Measurements from ENCODE around the gene ATP9A. TPM values are rescaled to one million over a fixed set of nuclear protein-coding genes. Genes with fewer than 3 reads are reported as not detected.

Gene ATP9A
- total RNA-seq, 6 experiments from 2014 or later, result 10.5 to 17.4 (median 13.0) TPM

DNA sequence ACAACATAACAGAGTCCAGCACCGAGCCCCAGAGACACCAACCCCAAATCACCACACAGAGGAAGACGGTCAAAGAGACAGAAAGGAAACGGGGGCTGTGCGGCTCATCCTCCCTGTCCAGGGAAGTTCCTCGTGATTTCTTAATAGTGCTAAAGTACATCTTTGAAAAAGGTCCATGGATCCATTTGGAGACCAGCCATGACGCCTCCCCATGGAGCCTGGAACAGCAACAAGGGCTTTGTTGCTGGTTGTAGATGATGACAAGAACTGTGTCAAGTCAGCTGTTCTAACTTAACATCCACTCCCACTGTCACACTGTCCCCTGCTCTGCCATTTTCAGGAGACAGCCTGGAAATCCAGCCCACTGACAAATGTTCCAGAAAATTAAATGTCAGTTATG lies 99.7 kb downstream of the ATP9A start:
- WGBS (ENCODE audit: insufficient coverage, low coverage, low lambda C conversion rate, missing lambda C conversion rate), result 69% methylated on average over 5 of the region's 6 CpGs

DNA sequence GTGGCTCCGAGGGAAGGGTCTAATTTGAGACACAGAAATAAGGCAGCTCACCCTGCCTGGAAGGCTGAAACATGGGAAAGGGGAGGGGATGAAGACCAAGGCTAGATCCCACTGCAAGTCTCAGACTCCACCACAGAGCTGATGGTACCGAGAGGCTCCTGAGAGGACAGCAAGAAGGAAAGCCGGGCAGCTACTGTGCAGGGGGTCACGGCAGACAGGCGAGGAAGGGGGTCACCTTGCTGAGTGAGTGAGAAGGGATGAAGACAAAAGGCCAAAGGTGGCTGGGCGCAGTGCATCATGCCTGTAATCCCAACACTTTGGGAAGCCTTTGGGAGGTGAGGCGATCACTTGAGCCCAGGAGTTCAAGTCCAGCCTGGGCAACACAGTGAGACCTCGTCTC lies 100.7 kb downstream of the ATP9A start:
- Histone ChIP-seq H3K36me3 (peaks cover 0 to 4% (median 0%) of the 10 kb centered on the region in 4 donors), H3K27me3 (no peaks in the 10 kb centered on the region), H3K4me3 (no peak overlapping the region), H3K27ac (no peak overlapping the region), H3K9me3 (no peaks in the 10 kb centered on the region), H3K4me1 (no peaks in the 10 kb centered on the region)
- DNase-seq, result no peak
- TF ChIP-seq POLR2A (IDR thresholded peaks at IDR 0.05), result no peak
- TF ChIP-seq CTCF (IDR thresholded peaks at IDR 0.05), result no peak
- 80% methylated on average over 4 of the region's 8 CpGs for WGBS (ENCODE audit: insufficient coverage, low coverage, low lambda C conversion rate, missing lambda C conversion rate)
- intact Hi-C loops (cut with DNase I), result no loop called here
- no peak for ATAC-seq

More for the DNA sequence above, 99.7 kb downstream of the ATP9A start:
- Histone ChIP-seq H3K27me3 (no peaks in the 10 kb centered on the region), H3K4me3 (no peak overlapping the region), H3K27ac (no peak overlapping the region), H3K4me1 (no peaks in the 10 kb centered on the region), H3K36me3 (peaks cover 0 to 4% (median 0%) of the 10 kb centered on the region in 4 donors), H3K9me3 (no peaks in the 10 kb centered on the region)
- peak; percentile 46 to 88 (median 76) for ATAC-seq
- peak in 2 of 3 donors; percentile 29 to 66 for DNase-seq
- TF ChIP-seq POLR2A (IDR thresholded peaks at IDR 0.05) (no peak), CTCF (IDR thresholded peaks at IDR 0.05) (no peak)
- intact Hi-C loops (cut with DNase I), result no loop called here

- no peak overlapping the region for H3K4me3 ChIP-seq
- DNase-seq, result no peak
- no peak for TF ChIP-seq POLR2A (IDR thresholded peaks at IDR 0.05)
- no peak for TF ChIP-seq CTCF (IDR thresholded peaks at IDR 0.05)
- no peak overlapping the region for H3K27ac ChIP-seq
- intact Hi-C loops (cut with DNase I), result no loop called here
- H3K4me1 ChIP-seq, result no peaks in the 10 kb centered on the region
- WGBS (ENCODE audit: insufficient coverage, low coverage, low lambda C conversion rate, missing lambda C conversion rate), result 79% methylated on average over 7 of the region's 8 CpGs
- H3K27me3 ChIP-seq, result no peaks in the 10 kb centered on the region
- no peak for ATAC-seq
- peaks cover 0 to 4% (median 0%) of the 10 kb centered on the region in 4 donors for H3K36me3 ChIP-seq
- H3K9me3 ChIP-seq, result no peaks in the 10 kb centered on the region
Observed at GRCh38 chr20:51667002-51667408, 101.2 kb downstream of the ATP9A start.

- 100% methylated on average over 1 of the region's 5 CpGs for WGBS (ENCODE audit: insufficient coverage, low coverage, low lambda C conversion rate, missing lambda C conversion rate)
- no peak overlapping the region for H3K27ac ChIP-seq
- DNase-seq (no peak), ATAC-seq (no peak)
- no peak overlapping the region for H3K4me3 ChIP-seq
- no peaks in the 10 kb centered on the region for H3K4me1 ChIP-seq
- no peaks in the 10 kb centered on the region for H3K9me3 ChIP-seq
- H3K27me3 ChIP-seq, result no peaks in the 10 kb centered on the region
- H3K36me3 ChIP-seq, result peaks cover 0 to 4% (median 0%) of the 10 kb centered on the region in 4 donors
- TF ChIP-seq CTCF (IDR thresholded peaks at IDR 0.05), result no peak
- no peak for TF ChIP-seq POLR2A (IDR thresholded peaks at IDR 0.05)
- intact Hi-C loops (cut with DNase I), result no loop called here
Observed at GRCh38 chr20:51666126-51666525, 102.1 kb downstream of the ATP9A start.

All from right lobe of liver (tissue), 6 donors.